DND-41 (cell line): ENCODE data around the gene TMEM63B.

ENCODE experiments used
- ATAC-seq: fragments of 200-7000 bp; cut with Tn5 transposase; 3 replicates; pipeline ENCODE4 v1.9.1; 2021; ENCODE audit warnings: low read depth; ENCODE audit not compliant: insufficient read depth
- DNase-seq: peaks from one replicate; pipeline ENCODE4 v3.0.0-alpha.2; 2020
- H2AFZ ChIP-seq: 2 replicates; pipeline ENCODE4 v1.6.0; 2012; ENCODE audit warnings: low read depth, low read length
- H3K27ac ChIP-seq: 2 replicates; pipeline ENCODE4 v1.5.1; 2012; ENCODE audit warnings: low read length, inconsistent platforms
- H3K27me3 ChIP-seq: fragments of 200-600 bp; sonication (generic); 2 replicates; pipeline ENCODE4 v1.6.0; 2012; ENCODE audit warnings: low read length, mild to moderate bottlenecking, inconsistent platforms; ENCODE audit not compliant: insufficient read depth, poor library complexity
- H3K36me3 ChIP-seq: 2 replicates; pipeline ENCODE4 v1.5.1; 2012; ENCODE audit warnings: low read length, inconsistent platforms; ENCODE audit not compliant: insufficient read depth
- H3K4me1 ChIP-seq: 2 replicates; pipeline ENCODE4 v1.5.1; 2012; ENCODE audit warnings: mild to moderate bottlenecking, low read length; ENCODE audit not compliant: insufficient read depth
- H3K4me2 ChIP-seq: 2 replicates; pipeline ENCODE4 v1.6.0; 2012; ENCODE audit warnings: mild to moderate bottlenecking, moderate library complexity, low read length, inconsistent platforms; ENCODE audit not compliant: insufficient read depth
- H3K4me3 ChIP-seq, 2 experiments: fragments of 200-600 bp in 1 of 2; shearing (Covaris generic) in 1 of 2; 2 replicates each; pipeline ENCODE4 v1.5.1; 2012 to 2016; ENCODE audit warnings: inconsistent platforms in 2 of 2, low read length in 2 of 2, mild to moderate bottlenecking in 2 of 2, low read depth in 1 of 2, moderate library complexity in 1 of 2
- H3K79me2 ChIP-seq: 2 replicates; pipeline ENCODE4 v1.6.0; 2012; ENCODE audit warnings: low read length, inconsistent platforms; ENCODE audit not compliant: insufficient read depth
- H3K9ac ChIP-seq: 2 replicates; pipeline ENCODE4 v1.6.0; 2012; ENCODE audit warnings: low read depth, mild to moderate bottlenecking, inconsistent platforms, low read length, moderate library complexity
- H3K9me3 ChIP-seq: 2 replicates; pipeline ENCODE4 v1.5.1; 2012; ENCODE audit warnings: low read length, moderate library complexity, mild to moderate bottlenecking, inconsistent platforms; ENCODE audit not compliant: insufficient read depth, severe bottlenecking
- H4K20me1 ChIP-seq: 2 replicates; pipeline ENCODE4 v1.6.0; 2012; ENCODE audit warnings: low read length; ENCODE audit not compliant: insufficient read depth
- EZH2 ChIP-seq: IDR thresholded peaks from 3 replicates; pipeline ENCODE4 v1.6.1; 2012; ENCODE audit warnings: borderline replicate concordance, low read depth, mild to moderate bottlenecking, moderate library complexity, low read length, inconsistent platforms; ENCODE audit not compliant: severe bottlenecking
- TF ChIP-seq, protein P1 (sequence below): IDR thresholded peaks from 2 replicates; pipeline ENCODE4 v1.5.1; 2012; ENCODE audit warnings: borderline replicate concordance, low read length, moderate library complexity, mild to moderate bottlenecking; ENCODE audit not compliant: poor library complexity, severe bottlenecking; ENCODE audit errors: extremely low read depth

Gene TMEM63B

GRCh38 chr6:44146685-44147084 is 19.3 kb downstream of the TMEM63B start:
- no peak overlapping the region for H2AFZ ChIP-seq
- H3K27me3 ChIP-seq, result no peaks in the 10 kb centered on the region
- H3K9ac ChIP-seq, result no peak overlapping the region
- TF ChIP-seq, protein P1, sequence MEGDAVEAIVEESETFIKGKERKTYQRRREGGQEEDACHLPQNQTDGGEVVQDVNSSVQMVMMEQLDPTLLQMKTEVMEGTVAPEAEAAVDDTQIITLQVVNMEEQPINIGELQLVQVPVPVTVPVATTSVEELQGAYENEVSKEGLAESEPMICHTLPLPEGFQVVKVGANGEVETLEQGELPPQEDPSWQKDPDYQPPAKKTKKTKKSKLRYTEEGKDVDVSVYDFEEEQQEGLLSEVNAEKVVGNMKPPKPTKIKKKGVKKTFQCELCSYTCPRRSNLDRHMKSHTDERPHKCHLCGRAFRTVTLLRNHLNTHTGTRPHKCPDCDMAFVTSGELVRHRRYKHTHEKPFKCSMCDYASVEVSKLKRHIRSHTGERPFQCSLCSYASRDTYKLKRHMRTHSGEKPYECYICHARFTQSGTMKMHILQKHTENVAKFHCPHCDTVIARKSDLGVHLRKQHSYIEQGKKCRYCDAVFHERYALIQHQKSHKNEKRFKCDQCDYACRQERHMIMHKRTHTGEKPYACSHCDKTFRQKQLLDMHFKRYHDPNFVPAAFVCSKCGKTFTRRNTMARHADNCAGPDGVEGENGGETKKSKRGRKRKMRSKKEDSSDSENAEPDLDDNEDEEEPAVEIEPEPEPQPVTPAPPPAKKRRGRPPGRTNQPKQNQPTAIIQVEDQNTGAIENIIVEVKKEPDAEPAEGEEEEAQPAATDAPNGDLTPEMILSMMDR, result no peak
- no peak for TF ChIP-seq EZH2
- no peaks in the 10 kb centered on the region for H3K79me2 ChIP-seq
- H3K9me3 ChIP-seq, result no peaks in the 10 kb centered on the region
- DNase-seq (no peak), ATAC-seq (no peak)
- no peak overlapping the region for H3K27ac ChIP-seq
- peaks cover 27% of the 10 kb centered on the region for H3K36me3 ChIP-seq
- no peaks in the 10 kb centered on the region for H3K4me1 ChIP-seq
- no peaks in the 10 kb centered on the region for H4K20me1 ChIP-seq
- H3K4me3 ChIP-seq, result no peak overlapping the region
- H3K4me2 ChIP-seq, result no peak overlapping the region

- no peaks in the 10 kb centered on the region for H3K9me3 ChIP-seq
- H3K4me1 ChIP-seq, result no peaks in the 10 kb centered on the region
- H3K4me2 ChIP-seq, result no peak overlapping the region
- no peaks in the 10 kb centered on the region for H3K27me3 ChIP-seq
- no peak overlapping the region for H2AFZ ChIP-seq
- no peak for ATAC-seq
- no peaks in the 10 kb centered on the region for H4K20me1 ChIP-seq
- peaks cover 27% of the 10 kb centered on the region for H3K36me3 ChIP-seq
- no peak overlapping the region for H3K27ac ChIP-seq
- TF ChIP-seq, protein P1, result no peak
- no peak for TF ChIP-seq EZH2
- no peak overlapping the region for H3K9ac ChIP-seq
- no peak for DNase-seq
- no peaks in the 10 kb centered on the region for H3K79me2 ChIP-seq
- no peak overlapping the region for H3K4me3 ChIP-seq
Measured at GRCh38 chr6:44147256-44147655, 19.9 kb downstream of the TMEM63B start.

- Histone ChIP-seq H3K27me3 (no peaks in the 10 kb centered on the region), H2AFZ (no peak overlapping the region), H3K4me3 (no peak overlapping the region), H3K4me2 (no peak overlapping the region), H3K9me3 (no peaks in the 10 kb centered on the region), H3K27ac (no peak overlapping the region), H3K36me3 (peaks cover 27% of the 10 kb centered on the region), H3K4me1 (no peaks in the 10 kb centered on the region), H3K9ac (no peak overlapping the region), H4K20me1 (no peaks in the 10 kb centered on the region), H3K79me2 (no peaks in the 10 kb centered on the region)
- DNase-seq (no peak), ATAC-seq (no peak)
- TF ChIP-seq, protein P1, result no peak
- no peak for TF ChIP-seq EZH2
Measured at GRCh38 chr6:44148306-44148705, 21.0 kb downstream of the TMEM63B start.

DNA sequence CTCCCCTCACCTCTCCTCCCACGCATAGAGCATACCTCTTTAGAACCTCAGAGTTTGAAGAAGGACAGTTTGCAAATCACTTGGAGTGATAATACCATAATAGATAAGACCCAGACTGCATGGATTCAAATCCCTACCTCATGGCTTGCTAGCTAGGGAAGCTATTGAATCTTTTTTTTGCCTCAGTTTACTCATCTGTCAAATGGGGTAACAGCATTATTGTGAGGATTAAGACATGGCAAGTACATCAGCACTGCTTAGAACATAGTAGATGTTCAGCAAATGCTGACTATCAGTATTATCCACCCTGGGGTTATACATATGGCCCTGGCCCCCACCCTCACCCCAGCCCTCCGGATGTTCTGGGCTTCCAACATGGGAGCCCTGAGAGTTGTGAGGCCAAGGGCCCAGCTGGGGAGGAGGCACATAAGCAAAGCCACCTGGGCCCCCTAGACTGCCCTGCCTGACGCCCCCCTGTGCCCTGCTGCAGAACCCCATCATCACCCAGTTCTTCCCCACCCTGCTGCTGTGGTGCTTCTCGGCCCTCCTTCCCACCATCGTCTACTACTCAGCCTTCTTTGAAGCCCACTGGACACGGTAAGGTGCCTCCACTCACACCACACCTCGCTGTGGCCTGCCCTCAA is 22.1 kb downstream of the TMEM63B start:
- TF ChIP-seq, protein P1, result no peak
- no peak for TF ChIP-seq EZH2
- Histone ChIP-seq H4K20me1 (no peaks in the 10 kb centered on the region), H3K4me3 (no peak overlapping the region), H2AFZ (no peak overlapping the region), H3K36me3 (peaks cover 27% of the 10 kb centered on the region), H3K9ac (no peak overlapping the region), H3K4me2 (no peak overlapping the region), H3K9me3 (no peaks in the 10 kb centered on the region), H3K79me2 (no peaks in the 10 kb centered on the region), H3K4me1 (no peaks in the 10 kb centered on the region), H3K27me3 (no peaks in the 10 kb centered on the region), H3K27ac (no peak overlapping the region)
- DNase-seq (no peak), ATAC-seq (no peak)
